HepG2 (cell line): ENCODE results near the gene TBC1D1. TPM values are rescaled to one million over a fixed set of nuclear protein-coding genes. Genes with fewer than 3 reads are reported as not detected.

Source experiments
- CEBPG ChIP-seq: IDR thresholded peaks from 2 replicates; pipeline ENCODE4 v1.6.1; 2016
- FOXO1 ChIP-seq: sonication (generic); formaldehyde crosslinking; IDR thresholded peaks from 2 replicates; pipeline ENCODE4 v1.4.0; 2020; ENCODE audit warnings: missing genetic modification reagents
- KDM1A ChIP-seq: IDR thresholded peaks from 2 replicates; pipeline ENCODE4 v1.6.1; 2016; ENCODE audit warnings: missing compliant biosample characterization
- KLF11 ChIP-seq: IDR thresholded peaks from 2 replicates; pipeline ENCODE4 v1.6.1; 2016; ENCODE audit warnings: missing compliant biosample characterization
- PHF21A ChIP-seq: sonication (generic); formaldehyde crosslinking; IDR thresholded peaks from 2 replicates; pipeline ENCODE4 v1.5.0; 2020; ENCODE audit warnings: mild to moderate bottlenecking, missing genetic modification reagents
- SCMH1 ChIP-seq: sonication (generic); formaldehyde crosslinking; IDR thresholded peaks from 2 replicates; pipeline ENCODE4 v1.9.0; 2021; ENCODE audit warnings: missing genetic modification reagents, mild to moderate bottlenecking, borderline replicate concordance
- TBX3 ChIP-seq: fragments of 450-650 bp; IDR thresholded peaks from 2 replicates; pipeline ENCODE4 v1.6.1; 2017; ENCODE audit warnings: antibody characterized with exemption, mild to moderate bottlenecking, inconsistent platforms, borderline replicate concordance
- TFDP1 ChIP-seq: IDR thresholded peaks from 2 replicates; pipeline ENCODE4 v1.6.1; 2016; ENCODE audit warnings: missing compliant biosample characterization, missing genetic modification reagents, borderline replicate concordance
- TOPORS ChIP-seq: sonication (generic); formaldehyde crosslinking; IDR thresholded peaks from 2 replicates; pipeline ENCODE4 v1.8.0; 2023; ENCODE audit warnings: mild to moderate bottlenecking, missing genetic modification reagents
- ZFP36L1 ChIP-seq: sonication (generic); formaldehyde crosslinking; IDR thresholded peaks from 2 replicates; pipeline ENCODE4 v1.8.0; 2022; ENCODE audit warnings: mild to moderate bottlenecking, missing genetic modification reagents, moderate library complexity
- ZFP41 ChIP-seq: sonication (generic); formaldehyde crosslinking; IDR thresholded peaks from 2 replicates; pipeline ENCODE4 v1.4.0; 2020; ENCODE audit warnings: mild to moderate bottlenecking, missing genetic modification reagents, borderline replicate concordance
- ZFP91 ChIP-seq: sonication (generic); formaldehyde crosslinking; IDR thresholded peaks from 2 replicates; pipeline ENCODE4 v1.9.0; 2022; ENCODE audit warnings: missing genetic modification reagents, mild to moderate bottlenecking, borderline replicate concordance
- ZNF12 ChIP-seq: sonication (generic); formaldehyde crosslinking; IDR thresholded peaks from 2 replicates; pipeline ENCODE4 v1.5.0; 2020; ENCODE audit warnings: missing genetic modification reagents
- ZNF256 ChIP-seq: sonication (generic); formaldehyde crosslinking; conservative IDR thresholded peaks from 2 replicates; pipeline ENCODE4 v1.4.0; 2020; ENCODE audit warnings: missing genetic modification reagents
- ZNF503 ChIP-seq: sonication (generic); formaldehyde crosslinking; IDR thresholded peaks from 2 replicates; pipeline ENCODE4 v1.4.0; 2020; ENCODE audit warnings: missing genetic modification reagents
- ZNF598 ChIP-seq: sonication (generic); formaldehyde crosslinking; IDR thresholded peaks from 2 replicates; pipeline ENCODE4 v1.5.1; 2020; ENCODE audit warnings: mild to moderate bottlenecking, missing genetic modification reagents, borderline replicate concordance
- ZNF775 ChIP-seq: sonication (generic); formaldehyde crosslinking; IDR thresholded peaks from 2 replicates; pipeline ENCODE4 v1.4.0; 2020; ENCODE audit warnings: missing genetic modification reagents, mild to moderate bottlenecking, moderate library complexity, borderline replicate concordance
- ZSCAN30 ChIP-seq: sonication (generic); formaldehyde crosslinking; IDR thresholded peaks from 2 replicates; pipeline ENCODE4 v1.5.0; 2020; ENCODE audit warnings: mild to moderate bottlenecking, missing genetic modification reagents
- polyA plus RNA-seq, 8 experiments: library from polyadenylated mRNA; depleted of rRNA in 3 of 8; stranded (reverse) in 7 of 8; unstranded in 1 of 8; fragments of >200 nt; fragmentation: Illumina TruSeq in 4 of 8; extraction: Trizol in 4 of 8; gene quantifications; 2 replicates each; pipeline versions ENCODE4 v1.2.1 to v1.2.3, GENCODE V29; 2011 to 2016; ENCODE audit warnings: low read depth in 4 of 8, missing spikeins in 1 of 8, mixed read lengths in 1 of 8; ENCODE audit not compliant: insufficient read depth in 1 of 8
- total RNA-seq, 5 experiments: library from RNA; depleted of rRNA; stranded (reverse); fragments of >200 nt; fragmentation: Illumina TruSeq; extraction: Trizol; gene quantifications; 2 replicates each; pipeline ENCODE4 v1.2.3, GENCODE V29; 2016; ENCODE audit warnings: low read depth in 1 of 5
- TF ChIP-seq, protein P1 (sequence below): IDR thresholded peaks from 2 replicates; pipeline ENCODE4 v1.6.1; 2016; ENCODE audit warnings: low read depth, control low read depth
- TF ChIP-seq, protein P2 (sequence below): sonication (generic); formaldehyde crosslinking; IDR thresholded peaks from 2 replicates; pipeline ENCODE4 v1.4.0; 2020; ENCODE audit warnings: missing genetic modification reagents, borderline replicate concordance
- TF ChIP-seq, protein P3 (sequence below): sonication (generic); formaldehyde crosslinking; conservative IDR thresholded peaks from 2 replicates; pipeline ENCODE4 v1.4.0; 2020; ENCODE audit warnings: missing genetic modification reagents

TBC1D1 gene
- total and polyA plus RNA-seq, 2 of the 13 experiments (the other 11 are each of a cell fraction or from before 2014, with no cell fraction given) = 37.3 to 62.8 TPM

GRCh38 chr4:38077791-38078489 is 187.1 kb downstream of the TBC1D1 start (continued):
- TF ChIP-seq, protein P1, sequence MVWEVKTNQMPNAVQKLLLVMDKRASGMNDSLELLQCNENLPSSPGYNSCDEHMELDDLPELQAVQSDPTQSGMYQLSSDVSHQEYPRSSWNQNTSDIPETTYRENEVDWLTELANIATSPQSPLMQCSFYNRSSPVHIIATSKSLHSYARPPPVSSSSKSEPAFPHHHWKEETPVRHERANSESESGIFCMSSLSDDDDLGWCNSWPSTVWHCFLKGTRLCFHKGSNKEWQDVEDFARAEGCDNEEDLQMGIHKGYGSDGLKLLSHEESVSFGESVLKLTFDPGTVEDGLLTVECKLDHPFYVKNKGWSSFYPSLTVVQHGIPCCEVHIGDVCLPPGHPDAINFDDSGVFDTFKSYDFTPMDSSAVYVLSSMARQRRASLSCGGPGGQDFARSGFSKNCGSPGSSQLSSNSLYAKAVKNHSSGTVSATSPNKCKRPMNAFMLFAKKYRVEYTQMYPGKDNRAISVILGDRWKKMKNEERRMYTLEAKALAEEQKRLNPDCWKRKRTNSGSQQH (CRISPR knock-in tag) = no peak
- TF ChIP-seq SCMH1 (CRISPR knock-in tag) = no peak
- no peak for TF ChIP-seq KDM1A (CRISPR knock-in tag)
- TF ChIP-seq ZNF598 (CRISPR knock-in tag) = 0 out of 2 replicates have a peak, but pooled peaks have one; percentile 26
- peak; percentile 62 for TF ChIP-seq ZFP91
- no peak for TF ChIP-seq TBX3
- TF ChIP-seq ZNF503 = 0 out of 2 replicates have a peak, but pooled peaks have one; percentile 27
- TF ChIP-seq, protein P2, sequence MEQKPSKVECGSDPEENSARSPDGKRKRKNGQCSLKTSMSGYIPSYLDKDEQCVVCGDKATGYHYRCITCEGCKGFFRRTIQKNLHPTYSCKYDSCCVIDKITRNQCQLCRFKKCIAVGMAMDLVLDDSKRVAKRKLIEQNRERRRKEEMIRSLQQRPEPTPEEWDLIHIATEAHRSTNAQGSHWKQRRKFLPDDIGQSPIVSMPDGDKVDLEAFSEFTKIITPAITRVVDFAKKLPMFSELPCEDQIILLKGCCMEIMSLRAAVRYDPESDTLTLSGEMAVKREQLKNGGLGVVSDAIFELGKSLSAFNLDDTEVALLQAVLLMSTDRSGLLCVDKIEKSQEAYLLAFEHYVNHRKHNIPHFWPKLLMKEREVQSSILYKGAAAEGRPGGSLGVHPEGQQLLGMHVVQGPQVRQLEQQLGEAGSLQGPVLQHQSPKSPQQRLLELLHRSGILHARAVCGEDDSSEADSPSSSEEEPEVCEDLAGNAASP (CRISPR knock-in tag) = peak; percentile 43; the same call in 1 of the 2 replicates
- peak; percentile 13; the same call in 1 of the 2 replicates for TF ChIP-seq CEBPG (CRISPR knock-in tag)
- TF ChIP-seq FOXO1 (CRISPR knock-in tag) = peak; percentile 92
- no peak for TF ChIP-seq ZSCAN30 (CRISPR knock-in tag)
- TF ChIP-seq KLF11 (CRISPR knock-in tag) = no peak
- 0 out of 2 replicates have a peak, but pooled peaks have one; percentile 32 for TF ChIP-seq ZNF12 (CRISPR knock-in tag)
- TF ChIP-seq TFDP1 (CRISPR knock-in tag) = peak; percentile 52; the same call in 1 of the 2 replicates
- TF ChIP-seq ZFP36L1 (CRISPR knock-in tag) = no peak
- peak; percentile 87 for TF ChIP-seq PHF21A (CRISPR knock-in tag)
- no peak for TF ChIP-seq ZNF775 (CRISPR knock-in tag)
- no peak for TF ChIP-seq ZFP41 (CRISPR knock-in tag)
- TF ChIP-seq ZNF256 (CRISPR knock-in tag) = no peak
- TF ChIP-seq TOPORS = 0 out of 2 replicates have a peak, but pooled peaks have one; percentile 18
- TF ChIP-seq, protein P3, sequence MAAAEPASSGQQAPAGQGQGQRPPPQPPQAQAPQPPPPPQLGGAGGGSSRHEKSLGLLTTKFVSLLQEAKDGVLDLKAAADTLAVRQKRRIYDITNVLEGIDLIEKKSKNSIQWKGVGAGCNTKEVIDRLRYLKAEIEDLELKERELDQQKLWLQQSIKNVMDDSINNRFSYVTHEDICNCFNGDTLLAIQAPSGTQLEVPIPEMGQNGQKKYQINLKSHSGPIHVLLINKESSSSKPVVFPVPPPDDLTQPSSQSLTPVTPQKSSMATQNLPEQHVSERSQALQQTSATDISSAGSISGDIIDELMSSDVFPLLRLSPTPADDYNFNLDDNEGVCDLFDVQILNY (CRISPR knock-in tag) = no peak
